Effector memory CD4-positive, alpha-beta T cell (primary cell): ENCODE results near the gene ANKS1B.

Source experiments
- DNase-seq, 3 donors: peaks; one replicate each; pipeline ENCODE4 v3.0.0-alpha.2; 2020
- H3K27ac ChIP-seq: 2 replicates; pipeline ENCODE4 v1.7.0; 2013; ENCODE audit warnings: mild to moderate bottlenecking, low read length, moderate library complexity; ENCODE audit not compliant: insufficient read depth, poor library complexity, severe bottlenecking
- H3K27me3 ChIP-seq: replicated peaks from 2 replicates; pipeline ENCODE4 v1.7.0; 2013; ENCODE audit warnings: mild to moderate bottlenecking, low read length; ENCODE audit not compliant: insufficient read depth, control insufficient read depth, poor library complexity, severe bottlenecking
- H3K36me3 ChIP-seq: 2 replicates; pipeline ENCODE4 v1.7.0; 2013; ENCODE audit warnings: mild to moderate bottlenecking, low read length, moderate library complexity; ENCODE audit not compliant: control insufficient read depth, insufficient read depth
- H3K4me1 ChIP-seq: 2 replicates; pipeline ENCODE4 v1.7.0; 2013; ENCODE audit warnings: low read length, mild to moderate bottlenecking; ENCODE audit not compliant: control insufficient read depth, insufficient read depth, poor library complexity, severe bottlenecking
- H3K4me3 ChIP-seq: 2 replicates; pipeline ENCODE4 v1.7.0; 2013; ENCODE audit warnings: low read length, low read depth, mild to moderate bottlenecking; ENCODE audit not compliant: insufficient read depth, poor library complexity, severe bottlenecking
- H3K9me3 ChIP-seq: 2 replicates; pipeline ENCODE4 v1.7.0; 2013; ENCODE audit warnings: mild to moderate bottlenecking, low read length, moderate library complexity; ENCODE audit not compliant: control insufficient read depth

Gene ANKS1B

GRCh38 chr12:99231031-99231430, 753.7 kb downstream of the ANKS1B start:
- no peak overlapping the region for H3K4me3 ChIP-seq
- no peaks in the 10 kb centered on the region for H3K4me1 ChIP-seq
- DNase-seq, result no peak
- H3K27ac ChIP-seq, result no peak overlapping the region
- no peaks in the 10 kb centered on the region for H3K27me3 ChIP-seq
- H3K36me3 ChIP-seq, result no peaks in the 10 kb centered on the region
- no peaks in the 10 kb centered on the region for H3K9me3 ChIP-seq

DNA sequence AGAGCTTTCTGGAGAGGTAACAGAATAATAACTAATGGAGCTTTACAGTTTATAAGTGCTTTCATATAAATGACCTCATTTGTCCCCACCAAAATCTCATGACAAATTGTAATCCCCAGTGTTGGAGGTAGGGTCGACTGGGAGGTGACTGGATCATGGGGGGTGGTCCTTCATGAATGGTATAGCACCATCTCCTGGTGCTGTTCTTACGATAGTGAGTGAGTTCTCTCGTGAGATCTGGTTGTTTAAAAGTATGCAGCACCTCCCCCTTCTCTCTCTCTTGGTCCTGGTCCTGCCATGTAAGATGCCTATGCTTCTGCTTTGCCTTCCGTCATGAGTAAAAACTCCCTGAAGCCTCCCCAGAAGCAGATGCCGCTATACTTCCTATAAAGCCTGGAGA, 760.5 kb downstream of the ANKS1B start:
- no peaks in the 10 kb centered on the region for H3K27me3 ChIP-seq
- H3K4me1 ChIP-seq, result no peaks in the 10 kb centered on the region
- no peak for DNase-seq
- no peaks in the 10 kb centered on the region for H3K9me3 ChIP-seq
- H3K36me3 ChIP-seq, result no peaks in the 10 kb centered on the region
- no peak overlapping the region for H3K27ac ChIP-seq
- H3K4me3 ChIP-seq, result no peak overlapping the region

- H3K4me3 ChIP-seq, result no peak overlapping the region
- H3K4me1 ChIP-seq, result no peaks in the 10 kb centered on the region
- no peak for DNase-seq
- no peaks in the 10 kb centered on the region for H3K9me3 ChIP-seq
- no peak overlapping the region for H3K27ac ChIP-seq
- H3K27me3 ChIP-seq, result no peaks in the 10 kb centered on the region
- H3K36me3 ChIP-seq, result no peaks in the 10 kb centered on the region
Measured at GRCh38 chr12:99223579-99223978, 761.2 kb downstream of the ANKS1B start.

DNA sequence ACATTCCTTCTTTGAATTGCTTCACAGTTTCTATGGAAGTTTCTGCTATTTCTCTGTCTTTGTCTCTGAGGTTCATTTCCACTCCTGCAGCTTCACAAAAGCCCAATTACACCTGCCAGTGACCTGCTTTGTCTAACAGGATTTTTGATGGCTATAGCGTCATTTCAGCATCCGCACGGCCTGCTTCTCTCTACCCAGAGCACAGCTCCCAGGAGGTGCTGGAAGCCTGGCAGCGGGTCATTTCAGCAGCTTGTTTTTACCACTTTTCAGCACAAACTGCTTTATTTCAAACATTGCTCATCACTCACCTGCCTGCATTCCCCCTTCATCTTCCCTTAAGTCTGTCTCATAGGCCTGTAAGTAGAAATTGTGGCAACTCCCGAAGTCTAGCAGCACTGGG, 771.7 kb downstream of the ANKS1B start:
- H3K27me3 ChIP-seq, result no peaks in the 10 kb centered on the region

DNA sequence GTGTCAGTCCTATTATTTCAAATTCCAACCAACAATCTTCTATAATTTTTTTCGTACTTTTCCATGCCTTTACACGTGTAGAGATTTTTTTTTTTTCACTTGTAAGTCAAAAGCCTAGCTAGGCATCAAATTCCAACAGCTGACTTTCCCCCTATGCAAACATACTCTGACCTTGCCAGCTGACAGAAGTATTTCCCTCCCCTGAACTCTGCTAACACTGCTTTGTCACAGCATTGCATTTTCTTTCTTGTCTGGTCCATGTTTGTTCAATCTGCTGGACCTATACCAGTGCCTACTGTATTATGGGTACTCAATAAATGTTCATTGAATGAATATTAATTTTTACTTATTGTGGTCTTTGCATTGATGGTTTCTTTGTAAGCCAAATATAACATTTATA, 772.5 kb downstream of the ANKS1B start:
- Histone ChIP-seq H3K9me3 (no peaks in the 10 kb centered on the region), H3K4me3 (no peak overlapping the region), H3K4me1 (no peaks in the 10 kb centered on the region), H3K27me3 (no peaks in the 10 kb centered on the region), H3K36me3 (no peaks in the 10 kb centered on the region), H3K27ac (no peak overlapping the region)
- no peak for DNase-seq

More for the DNA sequence above, 771.7 kb downstream of the ANKS1B start:
- no peak overlapping the region for H3K4me3 ChIP-seq
- no peaks in the 10 kb centered on the region for H3K9me3 ChIP-seq
- no peaks in the 10 kb centered on the region for H3K4me1 ChIP-seq
- no peaks in the 10 kb centered on the region for H3K36me3 ChIP-seq
- H3K27ac ChIP-seq, result no peak overlapping the region
- DNase-seq, result no peak

GRCh38 chr12:99205111-99205510, 779.6 kb downstream of the ANKS1B start:
- H3K27ac ChIP-seq, result no peak overlapping the region
- no peaks in the 10 kb centered on the region for H3K4me1 ChIP-seq
- no peak overlapping the region for H3K4me3 ChIP-seq
- no peaks in the 10 kb centered on the region for H3K9me3 ChIP-seq
- no peaks in the 10 kb centered on the region for H3K36me3 ChIP-seq
- H3K27me3 ChIP-seq, result no peaks in the 10 kb centered on the region
- DNase-seq, result no peak

DNA sequence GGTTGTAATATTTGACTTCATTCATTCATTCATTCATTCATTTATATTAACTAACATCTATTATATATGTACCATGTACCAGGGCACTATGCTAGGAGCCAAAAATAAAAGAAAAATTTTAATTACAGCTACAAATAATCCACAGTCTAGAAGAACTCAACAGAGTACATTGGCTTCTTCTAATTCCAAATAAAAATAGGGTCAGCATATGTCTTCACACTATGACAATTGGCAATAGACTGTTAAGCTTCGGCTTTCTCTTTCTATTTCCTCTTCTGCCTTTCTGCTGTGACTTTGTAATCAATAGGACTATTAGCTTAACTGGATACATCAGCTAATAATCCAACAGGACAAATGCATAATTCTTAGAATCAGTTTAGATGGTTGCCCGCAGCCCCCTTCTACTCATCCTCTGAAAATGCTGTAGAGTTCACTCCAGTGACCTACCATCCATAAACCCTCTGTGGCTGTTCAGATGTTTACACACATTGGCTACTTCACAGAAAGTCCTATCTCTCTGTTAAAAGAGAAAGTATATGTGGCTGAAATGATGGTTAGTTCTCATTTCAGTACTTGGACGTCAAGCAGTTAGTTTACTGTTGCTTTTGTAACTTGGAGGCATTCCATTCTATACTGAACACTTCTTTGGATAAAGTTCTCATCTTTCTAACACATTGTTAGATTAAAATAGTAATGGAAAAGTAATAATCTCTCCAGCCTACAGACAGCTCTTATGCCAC, 782.7 kb downstream of the ANKS1B start:
- Histone ChIP-seq H3K27ac (no peak overlapping the region), H3K9me3 (no peaks in the 10 kb centered on the region), H3K4me1 (no peaks in the 10 kb centered on the region), H3K27me3 (no peaks in the 10 kb centered on the region), H3K4me3 (no peak overlapping the region), H3K36me3 (no peaks in the 10 kb centered on the region)
- no peak for DNase-seq

GRCh38 chr12:99200711-99201384, 783.9 kb downstream of the ANKS1B start:
- Histone ChIP-seq H3K27me3 (no peaks in the 10 kb centered on the region), H3K27ac (no peak overlapping the region), H3K36me3 (no peaks in the 10 kb centered on the region), H3K4me1 (no peaks in the 10 kb centered on the region), H3K4me3 (no peak overlapping the region), H3K9me3 (no peaks in the 10 kb centered on the region)
- no peak for DNase-seq

DNA sequence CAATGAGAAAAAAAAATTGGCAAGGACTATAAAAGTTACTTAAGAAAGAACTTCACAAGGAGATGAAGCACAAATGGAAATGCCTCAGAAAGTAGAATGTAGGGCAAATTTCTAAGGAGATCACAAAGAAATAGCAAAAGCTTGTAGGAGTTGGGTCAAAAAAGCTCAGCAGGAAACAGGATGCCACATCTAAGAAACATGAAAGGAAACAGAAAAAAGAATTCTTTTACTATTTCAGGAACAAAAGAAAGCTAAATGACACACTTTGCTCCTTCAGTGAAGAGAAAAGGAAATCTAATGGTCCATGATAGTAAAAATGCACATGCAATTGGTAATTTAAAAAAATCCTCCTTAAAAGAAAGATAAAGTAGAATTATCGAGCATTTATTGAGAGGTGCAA, 789.3 kb downstream of the ANKS1B start:
- Histone ChIP-seq H3K27me3 (no peaks in the 10 kb centered on the region), H3K4me3 (no peak overlapping the region), H3K36me3 (no peaks in the 10 kb centered on the region), H3K27ac (no peak overlapping the region), H3K9me3 (no peaks in the 10 kb centered on the region), H3K4me1 (no peaks in the 10 kb centered on the region)
- DNase-seq, result no peak

- no peak overlapping the region for H3K27ac ChIP-seq
- H3K27me3 ChIP-seq, result no peaks in the 10 kb centered on the region
- H3K9me3 ChIP-seq, result no peaks in the 10 kb centered on the region
- DNase-seq, result no peak
- no peaks in the 10 kb centered on the region for H3K4me1 ChIP-seq
- no peak overlapping the region for H3K4me3 ChIP-seq
- no peaks in the 10 kb centered on the region for H3K36me3 ChIP-seq
Measured at GRCh38 chr12:99192489-99192888, 792.2 kb downstream of the ANKS1B start.
